NCI-H1930 (cell line): ENCODE results near the gene RAD51B.
"Not testable (repeated sequence)": the region's sequence is repeated elsewhere in the genome, so short reads cannot be mapped to it uniquely, and the experiment has no call there.

ENCODE experiments used
- DNase-seq, 2 experiments: peaks; one replicate each; lab custom pipeline; 2025; lab: John Stamatoyannopoulos, UW

RAD51B gene

DNA sequence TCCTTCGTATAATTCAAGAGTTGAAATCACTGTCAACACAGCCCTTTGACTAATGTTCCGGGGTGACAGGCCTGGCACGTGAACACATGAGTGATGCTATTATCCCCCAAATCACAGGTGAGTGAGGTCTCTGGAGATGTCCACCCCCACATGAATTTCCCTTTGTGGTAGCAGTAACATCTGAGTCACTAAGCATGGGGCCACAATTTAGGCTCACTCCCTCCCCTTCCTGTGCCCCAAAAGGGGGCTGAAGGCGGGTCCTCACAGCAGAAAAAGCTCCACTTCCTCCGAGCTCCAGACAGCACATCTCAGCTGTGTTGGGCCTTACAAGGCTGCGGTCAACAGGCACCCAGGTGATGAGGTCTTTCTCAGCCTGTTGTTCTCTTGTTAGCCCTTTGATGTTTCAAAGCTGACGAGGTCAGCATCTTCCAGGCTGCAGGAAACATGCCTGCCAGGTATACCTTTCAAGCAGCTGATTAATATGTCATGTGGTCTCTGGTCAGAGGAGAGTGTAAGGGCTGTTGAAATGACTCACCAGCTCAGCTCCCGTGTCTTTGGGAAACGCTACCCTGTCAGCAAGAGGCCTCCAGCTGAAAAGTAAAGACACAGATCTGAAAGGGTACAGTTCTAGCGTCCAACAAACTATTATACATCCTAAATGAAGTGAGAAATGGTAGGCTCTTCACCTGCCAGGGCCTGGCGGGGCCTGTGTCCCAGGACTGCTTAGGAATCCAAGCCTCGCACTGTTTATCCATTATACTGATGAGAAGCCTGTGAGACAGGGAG is 866.0 kb downstream of the RAD51B start:
- no peak for DNase-seq

- no peak for DNase-seq
Measured at GRCh38 chr14:68686205-68686465, 866.6 kb downstream of the RAD51B start.

DNA sequence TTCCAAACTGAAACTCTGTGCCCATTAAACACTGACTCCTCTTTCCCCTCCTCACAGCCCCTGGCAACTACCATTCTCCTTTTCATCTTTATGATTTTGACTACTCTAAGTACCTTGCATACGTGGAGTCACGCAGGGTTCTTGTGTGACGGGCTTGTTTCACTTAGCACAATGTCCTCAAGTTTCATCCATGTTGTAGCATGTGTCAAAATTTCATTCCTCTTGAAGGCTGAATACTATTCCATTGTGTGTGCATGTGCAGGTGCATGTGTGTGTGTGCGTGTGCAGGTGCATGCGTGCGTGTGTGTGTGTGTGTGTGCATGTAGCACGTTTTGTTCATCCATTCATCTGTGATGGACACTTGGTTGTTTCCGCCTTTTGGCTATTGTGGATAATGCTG is 867.1 kb downstream of the RAD51B start:
- no peak for DNase-seq

GRCh38 chr14:68687746-68688145 is 868.2 kb downstream of the RAD51B start:
- DNase-seq: no peak

DNA sequence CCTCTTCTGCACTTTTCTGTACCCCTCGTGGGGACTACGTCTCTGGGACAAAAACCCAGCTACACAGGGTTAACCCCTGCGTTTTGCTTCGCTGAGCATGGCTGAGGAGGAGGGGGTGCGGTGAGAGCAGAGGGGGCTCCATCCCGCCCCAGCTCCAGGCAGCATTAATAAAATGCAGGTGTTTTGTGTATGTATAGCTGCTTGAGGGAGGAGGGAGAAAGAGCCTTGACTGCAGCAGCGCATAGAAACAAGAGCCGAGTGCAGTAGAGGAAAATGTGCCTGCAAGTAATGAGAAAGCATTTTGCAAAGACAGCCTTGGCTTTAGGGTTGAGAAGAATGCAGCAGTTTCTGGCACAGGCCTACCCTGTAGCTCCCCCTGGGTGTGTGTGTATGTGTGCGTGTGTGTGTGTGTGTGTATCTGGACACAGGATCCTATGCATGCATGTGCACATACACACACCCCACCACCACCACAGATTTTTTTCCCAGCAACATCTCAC is 869.3 kb downstream of the RAD51B start:
- no peak for DNase-seq

GRCh38 chr14:68689511-68689910 is 869.9 kb downstream of the RAD51B start:
- DNase-seq: no peak

GRCh38 chr14:68690089-68690958 is 870.7 kb downstream of the RAD51B start:
- DNase-seq: no peak

DNA sequence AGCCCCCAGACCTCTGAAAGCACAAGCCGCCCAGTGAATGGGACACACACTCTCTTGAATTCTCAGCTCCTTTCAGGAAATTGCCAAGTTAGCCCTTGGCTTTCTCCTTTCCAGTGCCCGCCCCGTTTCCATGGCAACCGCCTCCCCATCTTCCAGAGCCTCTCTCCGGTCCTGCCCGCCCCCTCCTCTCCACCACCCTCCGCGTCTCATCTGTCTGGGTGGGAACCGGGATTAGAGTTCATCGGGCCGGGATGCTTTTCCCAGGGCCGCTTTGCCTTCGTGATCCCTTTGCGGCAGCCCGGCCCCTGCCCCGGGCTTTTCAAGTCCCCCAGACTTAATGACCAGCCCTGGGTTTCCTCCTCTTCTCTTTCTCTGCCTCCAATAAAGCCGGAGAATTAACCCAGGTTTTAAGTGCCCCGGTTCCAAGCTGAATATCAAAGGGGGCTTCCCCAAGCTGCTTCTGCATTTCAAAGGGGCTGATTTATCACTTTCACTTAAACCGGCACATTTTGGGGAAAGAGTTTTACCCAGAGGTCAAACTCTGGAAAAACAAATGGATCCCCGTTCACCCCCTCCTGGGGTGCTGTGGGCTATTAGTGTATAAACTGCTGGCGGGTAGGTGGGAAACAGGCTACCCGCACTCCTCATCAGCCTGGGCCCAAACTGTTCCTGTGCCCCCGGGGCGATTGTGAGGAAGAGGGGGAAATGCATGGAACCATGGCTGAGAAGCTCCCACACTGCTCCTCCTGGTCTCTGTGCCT is 871.6 kb downstream of the RAD51B start:
- DNase-seq: no peak

DNA sequence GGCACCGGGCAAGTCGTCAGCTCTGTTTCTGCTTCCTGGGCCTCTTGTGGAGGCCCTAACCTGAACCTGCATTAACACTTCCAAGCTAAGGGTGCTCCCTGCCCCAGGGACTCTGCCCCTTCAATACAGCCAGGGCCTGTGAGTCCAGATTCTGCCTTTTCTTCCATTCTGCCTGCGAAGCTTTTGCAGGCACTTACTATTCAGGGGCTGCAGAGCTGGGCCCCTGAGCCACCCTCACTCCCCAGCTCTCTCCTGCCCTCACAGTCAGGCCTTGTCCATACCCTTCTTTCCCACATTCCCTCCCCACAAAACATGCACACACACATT is 872.2 kb downstream of the RAD51B start:
- DNase-seq: no peak

- DNase-seq: no peak
Measured at GRCh38 chr14:68692216-68692615, 872.6 kb downstream of the RAD51B start.

- DNase-seq: no peak
Measured at GRCh38 chr14:68692916-68693771, 873.6 kb downstream of the RAD51B start.

GRCh38 chr14:68693926-68694325 is 874.3 kb downstream of the RAD51B start:
- no peak for DNase-seq

- no peak for DNase-seq
Measured at GRCh38 chr14:68694516-68695235, 875.1 kb downstream of the RAD51B start.

DNA sequence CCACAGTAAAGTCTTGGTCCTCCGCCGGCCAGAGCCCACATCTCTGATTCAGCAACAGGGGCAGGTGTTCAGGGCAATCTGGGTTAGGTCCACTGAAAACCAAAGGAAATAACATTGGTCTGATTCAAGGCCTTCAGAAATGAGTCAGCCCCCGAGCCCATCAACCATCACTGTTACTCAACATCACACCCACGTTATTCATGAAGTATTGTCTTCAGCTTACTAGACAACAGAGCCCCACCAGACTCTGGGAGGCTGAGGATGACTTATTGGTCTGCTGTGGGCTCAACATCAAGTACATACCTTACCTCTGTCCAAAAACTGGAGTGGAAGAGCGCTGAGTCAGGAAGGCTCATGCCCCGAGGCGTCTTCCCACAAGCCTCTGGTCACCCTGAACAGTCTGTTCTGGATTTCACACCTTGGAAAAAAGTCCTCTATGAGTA is 875.8 kb downstream of the RAD51B start:
- no peak for DNase-seq

GRCh38 chr14:68695856-68696255 is 876.3 kb downstream of the RAD51B start:
- DNase-seq: no peak

DNA sequence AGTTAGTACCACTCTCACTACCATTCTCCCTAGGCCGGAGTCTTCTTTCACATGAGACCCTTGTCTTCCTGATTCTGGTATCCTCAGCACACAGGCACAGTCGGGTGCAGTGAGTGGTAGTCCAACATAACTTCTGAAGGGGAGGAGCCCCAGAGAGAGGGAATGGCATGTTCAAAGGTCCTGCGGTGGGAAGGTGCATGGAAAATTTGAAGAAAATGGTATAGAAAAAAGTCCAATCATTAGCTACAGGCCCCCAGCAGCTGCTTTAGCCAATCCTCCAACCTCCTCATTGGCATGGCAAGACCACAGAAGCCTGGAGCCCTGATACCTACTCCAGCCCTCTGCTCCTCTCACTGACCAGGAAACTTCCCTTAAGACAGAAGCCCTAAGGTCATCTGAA is 876.7 kb downstream of the RAD51B start:
- DNase-seq: no peak

DNA sequence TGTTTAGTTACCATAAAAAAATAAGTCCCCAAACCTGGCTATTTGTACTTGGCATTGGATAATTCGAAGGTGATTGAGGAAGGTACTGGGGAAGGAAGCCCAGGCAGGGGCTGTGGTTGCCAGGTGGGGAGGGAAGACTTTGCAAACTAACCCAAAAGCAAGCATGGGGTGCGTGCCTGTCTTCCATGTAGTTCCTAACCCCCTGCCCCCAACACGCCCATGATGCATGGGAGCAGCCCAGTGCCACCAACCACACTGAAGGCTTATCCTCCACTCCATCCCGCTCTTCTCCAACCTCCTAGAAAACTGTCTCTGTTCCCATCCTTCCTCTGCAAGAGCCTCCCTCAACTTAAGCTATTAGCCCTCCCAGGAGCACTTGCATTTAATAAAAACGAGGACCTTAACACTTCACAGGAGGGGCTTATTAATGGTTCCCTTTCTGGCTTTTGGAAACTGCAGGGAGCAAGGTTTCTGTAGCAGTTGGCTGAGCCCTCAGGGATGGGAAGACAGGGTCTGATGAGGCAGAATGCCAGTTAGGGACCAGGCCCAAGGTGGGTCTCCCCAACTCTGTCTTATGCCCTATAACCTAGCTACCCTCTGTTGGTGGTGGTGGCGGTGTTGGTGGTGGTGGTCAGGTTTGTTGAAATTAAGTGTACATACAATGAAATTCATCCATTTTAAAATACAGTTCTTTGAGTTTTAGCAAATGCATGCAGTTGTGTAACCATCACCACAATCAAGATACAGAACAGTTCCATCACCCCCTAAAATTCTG is 877.3 kb downstream of the RAD51B start:
- no peak for DNase-seq

DNA sequence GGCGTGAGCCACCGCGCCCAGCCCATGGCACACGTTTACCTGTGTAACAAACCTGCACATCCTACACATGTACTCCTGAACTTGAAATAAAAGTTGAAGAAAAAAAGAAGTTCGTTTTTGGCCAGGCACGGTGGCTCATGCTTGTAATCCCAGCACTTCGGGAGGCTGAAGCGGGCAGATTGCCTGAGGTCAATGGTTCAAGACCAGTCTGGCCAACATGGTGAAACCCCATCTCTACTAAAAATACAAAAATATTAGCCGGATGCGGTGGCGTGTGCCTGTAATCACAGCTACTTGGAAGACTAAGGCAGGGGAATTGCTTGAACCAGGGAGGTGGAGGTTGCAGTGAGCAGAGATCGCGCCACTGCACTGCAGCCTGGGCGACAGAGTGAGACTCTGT is 879.2 kb downstream of the RAD51B start:
- DNase-seq: not testable (repeated sequence)

DNA sequence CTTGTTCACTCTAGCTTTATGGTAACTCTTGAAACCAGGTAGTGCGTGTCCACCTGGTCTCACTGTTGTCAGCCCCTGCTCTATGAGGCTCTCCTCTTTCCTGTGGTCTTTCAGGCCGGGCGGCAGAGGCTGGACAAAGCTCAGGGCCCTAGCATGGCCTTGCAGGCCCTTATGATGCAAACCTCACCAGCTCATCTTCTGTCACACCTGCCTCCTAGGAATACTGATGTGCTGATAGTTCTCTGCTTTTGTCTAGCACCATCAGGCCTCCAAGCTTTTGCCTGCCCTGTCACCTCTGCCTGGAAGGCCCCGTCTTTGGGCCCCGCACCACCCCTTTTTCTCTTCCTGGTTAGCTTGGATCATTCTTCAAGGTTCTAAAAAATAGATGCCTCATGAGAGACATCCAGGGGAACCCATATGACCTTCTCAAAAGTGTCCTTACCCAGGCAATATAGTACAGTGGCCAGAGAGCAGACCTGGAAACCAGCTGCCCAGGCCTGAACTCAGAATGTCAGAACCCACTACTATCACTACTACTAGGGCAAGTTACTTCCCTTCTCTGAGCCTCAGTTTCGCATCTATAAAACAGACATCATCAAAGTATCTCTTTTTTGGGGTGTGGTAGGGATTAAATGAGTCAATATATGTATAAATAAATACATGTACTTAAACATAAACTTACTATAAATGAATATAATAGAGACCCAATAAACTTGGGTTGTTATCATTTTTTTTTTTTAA is 881.6 kb downstream of the RAD51B start:
- no peak for DNase-seq

- no peak for DNase-seq
Measured at GRCh38 chr14:68702135-68702534, 882.6 kb downstream of the RAD51B start.
